Measurements from ENCODE around the gene COBL.

COBL gene

GRCh38 chr7:51349820-51350545 lies 33.4 kb upstream of the COBL start:
- H3K4me1 ChIP-seq (ENCODE audit: control insufficient read depth, insufficient read depth, low read length, poor library complexity, severe bottlenecking): peaks cover 6% of the 10 kb centered on the region
- H3K36me3 ChIP-seq (ENCODE audit: control insufficient read depth, insufficient read depth, low read length): no peaks in the 10 kb centered on the region
- no peak overlapping the region for H3K27ac ChIP-seq (ENCODE audit: low read depth, low read length, severe bottlenecking)
- H3K4me3 ChIP-seq (ENCODE audit: extremely low read depth, insufficient read depth, low read length, poor library complexity, severe bottlenecking): no peak overlapping the region
- H3K9me3 ChIP-seq (ENCODE audit: control insufficient read depth, low read length): no peaks in the 10 kb centered on the region
- WGBS, 2 experiments (ENCODE audit: insufficient coverage in 2 of 2): 90 to 91% methylated on average over 5 to 6 of the region's 8 CpGs

- peaks cover 6% of the 10 kb centered on the region for H3K4me1 ChIP-seq (ENCODE audit: control insufficient read depth, insufficient read depth, low read length, poor library complexity, severe bottlenecking)
- no peak overlapping the region for H3K27ac ChIP-seq (ENCODE audit: low read depth, low read length, severe bottlenecking)
- WGBS, 2 experiments (ENCODE audit: insufficient coverage in 2 of 2): 66 to 88% methylated on average over 1 to 2 of the region's 3 CpGs
- no peaks in the 10 kb centered on the region for H3K9me3 ChIP-seq (ENCODE audit: control insufficient read depth, low read length)
- H3K4me3 ChIP-seq (ENCODE audit: extremely low read depth, insufficient read depth, low read length, poor library complexity, severe bottlenecking): no peak overlapping the region
- H3K36me3 ChIP-seq (ENCODE audit: control insufficient read depth, insufficient read depth, low read length): no peaks in the 10 kb centered on the region
These were observed 29.5 kb upstream of the COBL start for GRCh38 chr7:51346126-51346525.

DNA sequence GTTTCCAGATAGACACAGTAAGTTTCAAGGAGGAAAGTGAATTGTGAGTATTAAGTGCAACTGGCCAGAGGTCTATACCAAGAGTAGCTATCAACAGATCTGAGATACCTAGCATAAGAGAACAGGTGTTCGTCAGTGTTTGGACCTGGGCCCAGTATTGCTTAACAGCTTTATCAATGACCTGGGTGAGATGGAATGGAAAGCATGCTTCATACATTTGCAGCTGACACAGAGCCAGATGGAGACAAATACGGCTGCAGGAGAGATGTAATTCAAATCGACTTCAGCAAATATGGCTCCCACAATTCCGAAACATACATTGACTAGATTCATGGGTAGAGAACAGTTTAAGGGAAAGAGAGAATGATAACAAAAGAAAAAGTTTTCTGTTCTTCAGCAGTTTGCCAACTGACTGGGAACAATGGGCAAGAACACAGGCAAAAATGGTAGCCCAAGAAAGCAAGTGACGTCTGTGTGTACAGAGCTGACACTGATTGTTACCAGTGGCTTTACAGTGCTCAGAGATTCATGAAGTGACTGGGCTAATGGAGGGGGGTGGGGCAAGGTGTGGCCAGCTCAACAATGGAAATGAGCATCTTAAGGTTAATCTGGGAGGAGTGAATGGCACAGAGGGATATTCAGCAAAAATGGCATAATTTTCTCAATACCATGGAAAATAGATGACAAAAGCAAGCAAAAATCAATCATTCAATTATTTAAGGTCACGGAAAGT lies 28.0 kb upstream of the COBL start:
- no peak overlapping the region for H3K27ac ChIP-seq (ENCODE audit: low read depth, low read length, severe bottlenecking)

DNA sequence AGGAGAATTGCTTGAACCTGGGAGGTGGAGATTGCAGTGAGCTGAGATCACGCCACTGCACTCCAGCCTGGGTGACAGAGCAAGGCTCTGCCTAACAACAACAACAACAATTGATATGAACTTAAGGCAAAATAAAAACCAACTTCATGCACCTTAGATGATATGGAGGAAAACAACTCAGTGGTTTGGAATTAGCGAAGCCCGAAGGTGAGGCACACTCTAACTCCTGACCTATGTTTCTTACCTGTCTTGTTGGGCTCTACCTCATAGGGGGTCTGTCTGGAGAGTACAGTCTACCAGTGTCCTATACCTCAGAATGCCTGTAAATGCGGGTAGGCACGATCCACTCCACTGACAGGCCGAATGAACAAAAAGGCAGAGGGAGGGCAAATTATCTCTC lies 24.3 kb upstream of the COBL start:
- WGBS, 2 experiments (ENCODE audit: insufficient coverage in 2 of 2): 87 to 93% methylated on average over 4 to 6 of the region's 6 CpGs
- Histone ChIP-seq H3K27ac (ENCODE audit: low read depth, low read length, severe bottlenecking) (no peak overlapping the region), H3K4me1 (ENCODE audit: control insufficient read depth, insufficient read depth, low read length, poor library complexity, severe bottlenecking) (no peaks in the 10 kb centered on the region), H3K9me3 (ENCODE audit: control insufficient read depth, low read length) (no peaks in the 10 kb centered on the region), H3K36me3 (ENCODE audit: control insufficient read depth, insufficient read depth, low read length) (no peaks in the 10 kb centered on the region), H3K4me3 (ENCODE audit: extremely low read depth, insufficient read depth, low read length, poor library complexity, severe bottlenecking) (no peak overlapping the region)

More for the DNA sequence above, 28.0 kb upstream of the COBL start:
- H3K36me3 ChIP-seq (ENCODE audit: control insufficient read depth, insufficient read depth, low read length): no peaks in the 10 kb centered on the region
- 94 to 96% methylated on average over 2 to 4 of the region's 6 CpGs for WGBS, 2 experiments (ENCODE audit: insufficient coverage in 2 of 2)
- H3K4me3 ChIP-seq (ENCODE audit: extremely low read depth, insufficient read depth, low read length, poor library complexity, severe bottlenecking): no peak overlapping the region
- H3K4me1 ChIP-seq (ENCODE audit: control insufficient read depth, insufficient read depth, low read length, poor library complexity, severe bottlenecking): no peaks in the 10 kb centered on the region
- H3K9me3 ChIP-seq (ENCODE audit: control insufficient read depth, low read length): no peaks in the 10 kb centered on the region

DNA sequence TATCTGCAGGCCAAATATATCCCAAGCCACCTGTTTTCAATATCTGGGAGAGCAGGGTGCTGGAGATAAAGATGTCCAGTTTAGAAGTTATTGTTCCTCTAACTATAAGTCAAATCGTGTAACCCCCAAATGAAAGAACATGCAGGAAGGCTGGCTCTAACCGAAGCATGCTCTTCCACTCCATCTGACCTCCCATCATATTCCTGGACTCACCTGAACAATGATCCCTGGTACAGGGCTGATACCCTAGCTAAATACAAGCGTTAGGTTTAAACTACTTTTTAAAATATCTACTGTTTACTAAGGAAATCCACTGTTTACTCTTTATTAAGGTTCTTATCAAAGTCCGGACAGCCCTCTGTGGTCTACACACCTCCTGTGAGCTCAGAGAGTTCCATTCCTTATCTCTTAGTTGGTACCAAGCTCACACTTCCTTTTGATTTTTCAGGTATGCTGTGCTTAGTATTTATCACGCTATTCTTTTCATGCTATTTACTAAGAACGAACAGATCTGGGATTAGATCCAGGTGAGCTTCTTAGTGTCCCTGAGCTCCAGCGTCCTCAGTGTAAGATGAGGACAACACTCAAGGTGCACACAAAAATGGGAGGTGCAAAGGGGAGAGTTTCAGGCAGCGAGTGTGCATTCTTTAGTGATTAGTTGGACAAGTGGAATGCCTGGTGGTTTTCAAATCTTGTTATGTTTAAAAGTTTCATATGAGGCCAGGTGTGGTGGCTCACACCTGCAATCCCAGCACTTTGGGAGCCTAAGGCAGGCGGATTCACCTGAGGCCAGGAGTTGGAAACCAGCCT lies 23.6 kb upstream of the COBL start:
- Histone ChIP-seq H3K27ac (ENCODE audit: low read depth, low read length, severe bottlenecking) (no peak overlapping the region), H3K36me3 (ENCODE audit: control insufficient read depth, insufficient read depth, low read length) (no peaks in the 10 kb centered on the region), H3K4me1 (ENCODE audit: control insufficient read depth, insufficient read depth, low read length, poor library complexity, severe bottlenecking) (no peaks in the 10 kb centered on the region), H3K4me3 (ENCODE audit: extremely low read depth, insufficient read depth, low read length, poor library complexity, severe bottlenecking) (no peak overlapping the region), H3K9me3 (ENCODE audit: control insufficient read depth, low read length) (no peaks in the 10 kb centered on the region)
- WGBS, 2 experiments (ENCODE audit: insufficient coverage in 2 of 2): 74 to 93% methylated on average over 6 to 8 of the region's 9 CpGs

DNA sequence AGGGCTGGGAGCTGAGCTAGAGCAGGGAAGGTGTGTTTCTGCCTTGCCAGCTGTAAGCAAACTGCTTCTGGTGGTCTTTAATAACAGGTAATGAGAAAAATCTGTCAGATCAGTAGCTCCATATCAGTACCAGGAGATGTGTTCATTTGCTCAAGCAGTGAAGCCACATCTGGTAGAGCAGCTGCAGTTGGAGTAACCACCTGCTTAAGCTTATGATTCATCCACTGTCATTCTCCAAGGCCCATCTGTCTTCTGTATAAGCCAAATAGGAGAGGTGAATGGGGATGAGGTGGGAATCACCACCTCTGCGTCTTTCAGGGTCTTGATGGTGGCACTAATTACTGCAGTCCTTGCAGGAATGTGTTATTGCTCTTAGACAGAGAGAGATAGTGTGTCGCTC lies 18.4 kb upstream of the COBL start:
- Histone ChIP-seq H3K9me3 (ENCODE audit: control insufficient read depth, low read length) (no peaks in the 10 kb centered on the region), H3K4me3 (ENCODE audit: extremely low read depth, insufficient read depth, low read length, poor library complexity, severe bottlenecking) (no peak overlapping the region), H3K36me3 (ENCODE audit: control insufficient read depth, insufficient read depth, low read length) (no peaks in the 10 kb centered on the region), H3K27ac (ENCODE audit: low read depth, low read length, severe bottlenecking) (no peak overlapping the region), H3K4me1 (ENCODE audit: control insufficient read depth, insufficient read depth, low read length, poor library complexity, severe bottlenecking) (no peaks in the 10 kb centered on the region)
- 100% methylated on average over 1 to 2 of the region's 2 CpGs for WGBS, 2 experiments (ENCODE audit: insufficient coverage in 2 of 2)

GRCh38 chr7:51329696-51330263 lies 13.2 kb upstream of the COBL start:
- H3K4me1 ChIP-seq (ENCODE audit: control insufficient read depth, insufficient read depth, low read length, poor library complexity, severe bottlenecking): peaks cover 4% of the 10 kb centered on the region
- WGBS, 2 experiments (ENCODE audit: insufficient coverage in 2 of 2): 82 to 88% methylated on average over 4 of the region's 4 CpGs
- no peaks in the 10 kb centered on the region for H3K9me3 ChIP-seq (ENCODE audit: control insufficient read depth, low read length)
- no peak overlapping the region for H3K27ac ChIP-seq (ENCODE audit: low read depth, low read length, severe bottlenecking)
- H3K36me3 ChIP-seq (ENCODE audit: control insufficient read depth, insufficient read depth, low read length): no peaks in the 10 kb centered on the region
- no peak overlapping the region for H3K4me3 ChIP-seq (ENCODE audit: extremely low read depth, insufficient read depth, low read length, poor library complexity, severe bottlenecking)

DNA sequence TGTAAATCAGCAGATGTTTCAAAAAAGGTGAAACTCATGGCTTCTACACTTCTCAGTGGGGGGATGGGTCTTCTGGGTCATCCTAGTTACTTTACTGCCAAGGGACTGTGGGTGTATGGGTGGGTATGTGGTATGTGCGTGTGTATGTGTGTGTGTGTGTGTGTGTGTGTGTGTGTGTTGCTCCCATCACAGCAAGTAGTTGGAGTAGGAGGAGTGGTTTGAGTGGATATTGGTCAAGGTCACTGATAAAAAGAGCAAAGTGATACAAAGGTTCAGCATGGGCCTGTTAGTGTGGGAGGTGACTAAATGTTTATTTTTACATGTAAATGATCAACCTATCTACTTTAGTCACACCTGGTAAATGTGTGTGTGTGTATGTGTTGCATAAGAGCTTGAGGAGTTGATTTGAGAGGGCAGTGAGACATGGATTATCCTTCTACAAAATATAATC lies 11.8 kb upstream of the COBL start:
- Histone ChIP-seq H3K4me3 (ENCODE audit: extremely low read depth, insufficient read depth, low read length, poor library complexity, severe bottlenecking) (no peak overlapping the region), H3K9me3 (ENCODE audit: control insufficient read depth, low read length) (no peaks in the 10 kb centered on the region), H3K27ac (ENCODE audit: low read depth, low read length, severe bottlenecking) (no peak overlapping the region), H3K4me1 (ENCODE audit: control insufficient read depth, insufficient read depth, low read length, poor library complexity, severe bottlenecking) (peaks cover 4% of the 10 kb centered on the region), H3K36me3 (ENCODE audit: control insufficient read depth, insufficient read depth, low read length) (no peaks in the 10 kb centered on the region)
- 60 to 100% methylated on average over 1 of the region's 1 CpG for WGBS, 2 experiments (ENCODE audit: insufficient coverage in 2 of 2)

GRCh38 chr7:51327287-51327717 lies 10.7 kb upstream of the COBL start:
- no peak overlapping the region for H3K27ac ChIP-seq (ENCODE audit: low read depth, low read length, severe bottlenecking)
- no peaks in the 10 kb centered on the region for H3K9me3 ChIP-seq (ENCODE audit: control insufficient read depth, low read length)
- H3K4me1 ChIP-seq (ENCODE audit: control insufficient read depth, insufficient read depth, low read length, poor library complexity, severe bottlenecking): peaks cover 4% of the 10 kb centered on the region
- no peak overlapping the region for H3K4me3 ChIP-seq (ENCODE audit: extremely low read depth, insufficient read depth, low read length, poor library complexity, severe bottlenecking)
- no peaks in the 10 kb centered on the region for H3K36me3 ChIP-seq (ENCODE audit: control insufficient read depth, insufficient read depth, low read length)
- 0 to 15% methylated on average over 3 to 5 of the region's 6 CpGs for WGBS, 2 experiments (ENCODE audit: insufficient coverage in 2 of 2)

GRCh38 chr7:51326656-51327286 lies 10.2 kb upstream of the COBL start:
- Histone ChIP-seq H3K4me1 (ENCODE audit: control insufficient read depth, insufficient read depth, low read length, poor library complexity, severe bottlenecking) (peaks cover 4% of the 10 kb centered on the region), H3K4me3 (ENCODE audit: extremely low read depth, insufficient read depth, low read length, poor library complexity, severe bottlenecking) (no peak overlapping the region), H3K27ac (ENCODE audit: low read depth, low read length, severe bottlenecking) (no peak overlapping the region), H3K9me3 (ENCODE audit: control insufficient read depth, low read length) (no peaks in the 10 kb centered on the region), H3K36me3 (ENCODE audit: control insufficient read depth, insufficient read depth, low read length) (no peaks in the 10 kb centered on the region)
- WGBS, 2 experiments (ENCODE audit: insufficient coverage in 2 of 2): 33 to 35% methylated on average over 11 to 12 of the region's 14 CpGs
